ENCODE data around the gene ALK.

ALK gene

DNA sequence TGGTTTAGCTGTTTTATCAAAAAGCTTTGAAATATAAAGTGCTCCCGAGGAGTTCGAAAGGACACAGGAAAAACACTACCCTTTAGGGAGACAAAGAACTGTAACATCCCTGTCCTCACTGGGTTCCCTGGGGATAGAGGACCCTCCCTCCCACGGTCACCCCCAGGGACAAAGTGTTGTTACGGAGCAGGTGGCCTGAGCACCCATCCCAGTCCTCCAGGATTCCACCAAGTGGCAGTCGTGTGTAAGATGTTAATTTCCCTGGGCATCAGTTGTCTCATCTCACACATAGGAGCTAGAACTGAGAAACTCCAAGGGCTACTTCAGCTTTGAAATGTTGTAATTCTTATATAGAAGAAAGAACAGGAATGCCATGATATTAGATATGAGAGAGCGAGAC is 137.7 kb downstream of the ALK start:
- no peak for DNase-seq (ENCODE audit: low read depth)
- in situ Hi-C loops (cut with HindIII; ENCODE audit: low sequenced_read_pairs): no loop called here
- TF ChIP-seq, protein P1, sequence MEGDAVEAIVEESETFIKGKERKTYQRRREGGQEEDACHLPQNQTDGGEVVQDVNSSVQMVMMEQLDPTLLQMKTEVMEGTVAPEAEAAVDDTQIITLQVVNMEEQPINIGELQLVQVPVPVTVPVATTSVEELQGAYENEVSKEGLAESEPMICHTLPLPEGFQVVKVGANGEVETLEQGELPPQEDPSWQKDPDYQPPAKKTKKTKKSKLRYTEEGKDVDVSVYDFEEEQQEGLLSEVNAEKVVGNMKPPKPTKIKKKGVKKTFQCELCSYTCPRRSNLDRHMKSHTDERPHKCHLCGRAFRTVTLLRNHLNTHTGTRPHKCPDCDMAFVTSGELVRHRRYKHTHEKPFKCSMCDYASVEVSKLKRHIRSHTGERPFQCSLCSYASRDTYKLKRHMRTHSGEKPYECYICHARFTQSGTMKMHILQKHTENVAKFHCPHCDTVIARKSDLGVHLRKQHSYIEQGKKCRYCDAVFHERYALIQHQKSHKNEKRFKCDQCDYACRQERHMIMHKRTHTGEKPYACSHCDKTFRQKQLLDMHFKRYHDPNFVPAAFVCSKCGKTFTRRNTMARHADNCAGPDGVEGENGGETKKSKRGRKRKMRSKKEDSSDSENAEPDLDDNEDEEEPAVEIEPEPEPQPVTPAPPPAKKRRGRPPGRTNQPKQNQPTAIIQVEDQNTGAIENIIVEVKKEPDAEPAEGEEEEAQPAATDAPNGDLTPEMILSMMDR (IDR thresholded peaks at IDR 0.05; ENCODE audit: low read depth, low read length, missing control alignments): no peak

DNA sequence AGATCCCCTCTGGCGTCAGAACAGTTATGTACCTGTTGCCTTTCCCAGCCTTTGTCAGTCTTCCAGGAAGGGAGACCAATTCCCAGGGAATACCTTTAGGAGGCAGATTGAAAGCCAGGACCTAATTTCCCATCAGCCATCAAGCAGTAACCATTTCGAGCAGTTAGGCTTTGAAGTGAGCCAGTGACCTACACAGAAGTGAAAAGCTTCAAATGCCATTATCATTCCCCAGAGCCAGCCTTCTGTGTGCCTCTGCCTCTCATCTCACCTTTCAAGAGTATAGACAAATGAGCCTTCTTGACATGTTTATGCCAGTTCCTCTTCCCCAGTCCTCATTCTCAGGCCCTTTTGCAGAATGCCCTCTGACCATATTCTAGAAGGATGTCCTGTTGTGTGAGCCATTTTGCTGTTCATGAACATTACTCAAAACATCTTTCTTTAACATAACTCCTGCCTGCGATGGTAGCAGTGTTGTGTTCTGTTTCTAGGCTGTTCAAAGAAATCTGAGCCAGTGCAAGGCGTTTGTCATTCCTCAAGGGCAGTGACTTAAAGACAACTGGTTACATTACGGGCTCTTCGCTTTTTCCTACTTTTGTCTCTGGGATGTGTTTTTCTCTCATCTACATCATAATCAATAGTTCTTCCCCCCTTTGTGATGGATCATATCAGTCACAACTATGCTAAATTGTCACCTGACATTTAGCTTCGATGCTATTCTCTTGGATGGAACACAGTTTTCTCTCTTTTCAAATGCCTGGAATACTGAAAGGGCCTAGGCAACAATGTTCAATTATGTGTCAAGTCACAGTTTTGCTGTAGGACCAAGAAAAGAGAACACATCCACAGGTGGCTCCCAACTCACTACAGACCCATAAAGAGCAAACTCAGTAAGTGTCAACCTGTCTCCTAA is 138.6 kb downstream of the ALK start:
- in situ Hi-C loops (cut with HindIII; ENCODE audit: low sequenced_read_pairs): no loop called here
- TF ChIP-seq, protein P1 (IDR thresholded peaks at IDR 0.05; ENCODE audit: low read depth, low read length, missing control alignments): no peak
- no peak overlapping the region for H3K4me3 ChIP-seq (ENCODE audit: low read depth, low read length)
- DNase-seq (ENCODE audit: low read depth): no peak

More for the DNA sequence above, 137.7 kb downstream of the ALK start:
- no peak overlapping the region for H3K4me3 ChIP-seq (ENCODE audit: low read depth, low read length)

DNA sequence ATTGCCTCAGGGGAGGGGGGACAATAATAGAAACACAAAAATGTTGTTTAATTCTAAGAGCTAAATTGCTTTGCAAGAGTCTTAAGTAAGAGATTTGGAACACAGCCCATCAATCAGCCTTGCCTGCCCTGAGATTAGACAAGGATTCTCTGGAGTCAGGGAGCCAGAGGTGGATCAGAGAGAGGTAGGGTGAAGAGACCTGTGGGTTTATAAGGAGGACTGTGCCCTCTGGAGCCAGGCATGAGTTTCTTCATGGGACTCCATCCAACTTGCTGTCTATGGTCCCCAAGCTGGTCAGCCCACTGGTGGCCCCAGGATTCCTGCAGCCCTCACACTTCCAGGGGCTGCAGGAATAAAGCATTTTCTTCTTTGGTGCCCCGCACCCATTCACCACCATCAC is 139.3 kb downstream of the ALK start:
- in situ Hi-C loops (cut with HindIII; ENCODE audit: low sequenced_read_pairs): no loop called here
- no peak for DNase-seq (ENCODE audit: low read depth)
- H3K4me3 ChIP-seq (ENCODE audit: low read depth, low read length): no peak overlapping the region
- TF ChIP-seq, protein P1 (IDR thresholded peaks at IDR 0.05; ENCODE audit: low read depth, low read length, missing control alignments): no peak

DNA sequence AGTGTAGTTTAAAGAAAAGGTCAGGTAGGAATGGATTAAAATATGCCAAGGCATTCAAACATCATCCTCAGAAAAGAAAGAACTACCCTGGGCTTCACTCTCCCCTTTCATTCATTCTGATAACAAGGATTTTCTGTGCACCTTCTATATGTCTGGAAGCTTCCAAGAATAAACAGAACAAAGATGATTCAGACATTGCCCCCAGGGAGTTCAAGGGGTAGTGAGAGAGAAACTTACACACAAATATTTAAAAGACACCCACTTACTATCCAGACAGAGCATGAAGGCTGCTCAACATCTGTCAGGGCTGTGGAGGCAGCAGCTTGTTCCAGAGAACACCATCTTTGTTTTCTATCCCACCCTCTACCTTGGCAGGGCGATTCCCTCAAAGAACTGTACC is 140.5 kb downstream of the ALK start:
- H3K4me3 ChIP-seq (ENCODE audit: low read depth, low read length): no peak overlapping the region
- TF ChIP-seq, protein P1 (IDR thresholded peaks at IDR 0.05; ENCODE audit: low read depth, low read length, missing control alignments): no peak
- DNase-seq (ENCODE audit: low read depth): no peak
- in situ Hi-C loops (cut with HindIII; ENCODE audit: low sequenced_read_pairs): no loop called here

DNA sequence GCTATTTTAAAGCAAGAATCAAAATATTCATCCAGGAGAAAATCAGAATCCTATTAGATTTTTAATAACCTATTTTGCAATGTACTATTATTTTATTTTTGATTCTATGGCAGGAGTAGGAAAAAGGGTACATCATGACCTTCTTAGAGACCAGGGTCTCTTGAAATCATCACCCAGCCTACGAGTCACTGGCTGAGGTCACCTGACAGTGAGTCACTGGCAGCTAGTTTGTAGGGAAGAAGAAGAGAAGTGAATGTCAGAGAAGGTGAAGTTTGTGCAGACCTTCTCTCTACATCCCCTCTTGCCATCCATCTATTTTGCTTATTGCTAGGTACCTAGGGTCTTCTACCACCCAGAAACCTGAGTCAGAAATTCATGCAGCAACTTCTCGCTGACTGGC is 144.2 kb downstream of the ALK start:
- H3K4me3 ChIP-seq (ENCODE audit: low read depth, low read length): no peak overlapping the region
- TF ChIP-seq, protein P1 (IDR thresholded peaks at IDR 0.05; ENCODE audit: low read depth, low read length, missing control alignments): no peak
- in situ Hi-C loops (cut with HindIII; ENCODE audit: low sequenced_read_pairs): no loop called here
- DNase-seq (ENCODE audit: low read depth): no peak

DNA sequence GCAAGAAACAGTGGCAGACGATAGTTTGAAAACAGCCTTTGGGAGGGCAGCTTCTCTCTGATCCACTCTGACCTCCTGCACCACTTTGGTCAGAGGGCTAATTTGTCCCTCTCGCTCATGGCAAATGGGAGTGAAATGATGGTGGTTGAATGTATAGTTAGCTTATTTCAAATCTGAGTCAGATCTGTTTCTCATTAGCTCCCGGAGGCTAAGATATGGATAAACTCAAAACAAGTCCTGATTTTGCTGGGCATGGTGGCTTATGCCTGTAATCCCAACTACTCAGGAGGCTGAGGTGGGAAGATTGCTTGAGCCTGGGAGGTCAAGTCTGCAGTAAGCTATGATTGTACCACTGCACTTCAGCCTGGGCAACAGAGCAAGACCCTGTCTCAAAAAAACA is 145.0 kb downstream of the ALK start:
- in situ Hi-C loops (cut with HindIII; ENCODE audit: low sequenced_read_pairs): no loop called here
- no peak for DNase-seq (ENCODE audit: low read depth)
- TF ChIP-seq, protein P1 (IDR thresholded peaks at IDR 0.05; ENCODE audit: low read depth, low read length, missing control alignments): no peak
- no peak overlapping the region for H3K4me3 ChIP-seq (ENCODE audit: low read depth, low read length)

All from astrocyte of the cerebellum (primary cell).